Measurements from ENCODE around the gene NOSTRIN. TPM values are rescaled to one million over a fixed set of nuclear protein-coding genes. Genes with fewer than 3 reads are reported as not detected.

Gene NOSTRIN
- total RNA-seq, 5 donors from 2014 or later (not counting 1 experiment from before 2014, with no cell fraction given): 0.13 to 0.82 (median 0.45) TPM; not detected in 1

DNA sequence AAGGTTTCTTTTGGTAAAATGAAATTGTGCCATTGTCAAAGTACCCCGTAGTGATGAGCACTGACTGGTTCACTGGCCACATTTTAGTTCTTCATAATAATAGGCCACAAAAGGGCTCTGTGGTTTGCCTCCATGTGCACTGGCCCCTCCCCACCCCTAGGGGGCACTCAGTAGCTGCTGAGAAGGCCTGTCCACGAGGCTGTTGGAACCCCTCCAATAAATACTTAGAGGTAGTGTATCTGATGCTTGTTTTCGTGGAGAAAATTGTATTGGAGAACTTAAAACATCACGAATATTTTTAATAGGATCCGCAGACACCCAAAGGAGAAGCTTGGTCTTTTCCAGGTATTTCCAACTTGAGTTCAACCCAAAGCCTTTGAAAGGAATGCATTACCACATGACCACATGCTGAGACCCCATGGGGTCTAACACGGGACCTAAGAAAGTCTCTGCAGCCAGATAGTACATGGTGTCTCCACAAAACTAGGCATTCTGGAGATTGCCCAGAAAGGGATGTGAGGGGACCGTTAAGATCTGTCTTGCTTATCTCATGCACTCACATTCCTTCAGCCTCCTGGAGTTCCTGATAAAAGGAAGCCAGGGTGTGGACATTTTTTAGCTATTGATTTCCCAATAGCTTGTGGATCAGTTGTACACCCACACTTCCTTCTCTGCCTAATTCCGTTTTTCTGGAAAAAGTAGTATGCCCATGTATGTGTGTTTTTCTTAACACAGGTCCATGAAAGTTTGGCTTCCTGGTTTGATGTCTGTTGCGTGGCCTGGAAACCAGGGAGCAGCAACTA lies 28.5 kb upstream of the NOSTRIN start:
- DNase-seq: peak in 4 of 35 experiments; percentile 3 to 18 (median 10)
- Mint-ChIP-seq H3K4me3 (no peak overlapping the region), H3K36me3 (peaks cover 37% of the 10 kb centered on the region), H3K4me1 (no peaks in the 10 kb centered on the region), H3K9me3 (peaks cover 2 to 7% (median 4%) of the 10 kb centered on the region in 3 donors), H3K27me3 (no peaks in the 10 kb centered on the region), H3K27ac (no peak overlapping the region)
- WGBS (ENCODE audit: insufficient coverage): 100% methylated on average over 1 of the region's 9 CpGs
- Histone ChIP-seq H3K27me3 (replicated peaks in 1 of 2; ENCODE audit: control insufficient read depth in 2 of 2, extremely low read depth in 1 of 2, insufficient read depth in 2 of 2, low read length in 1 of 2) (no peaks in the 10 kb centered on the region), H3K27ac (ENCODE audit: low read length) (no peak overlapping the region), H3K4me1 (ENCODE audit: control insufficient read depth in 1 of 2, extremely low read depth in 1 of 2, insufficient read depth in 2 of 2, low read length in 2 of 2) (no peaks in the 10 kb centered on the region), H3K9me3 (no peaks in the 10 kb centered on the region), H3K36me3 (ENCODE audit: control insufficient read depth in 2 of 2, extremely low read depth in 1 of 2, insufficient read depth in 1 of 2, low read length in 1 of 2) (peaks cover 3 to 6% of the 10 kb centered on the region in 2 donors), H3K4me3 (ENCODE audit: control insufficient read depth in 1 of 2, extremely low read depth in 1 of 2, low read length in 1 of 2) (no peak overlapping the region)
- ATAC-seq (replicated peaks in 1 of 4): no peak
- POLR2A ChIA-PET: interaction anchor here in 1 of 2 donors (0.6 kb wide), 1 partner anchor 292 kb away, joined by 3 read pairs; no protein-coding TSS in a partner anchor
- CTCF ChIA-PET: interaction anchor here (0.5 to 1.0 kb wide), 3 partner anchors 18 to 361 kb away, joined by 3 to 4 read pairs (median 3); no protein-coding TSS in a partner anchor

DNA sequence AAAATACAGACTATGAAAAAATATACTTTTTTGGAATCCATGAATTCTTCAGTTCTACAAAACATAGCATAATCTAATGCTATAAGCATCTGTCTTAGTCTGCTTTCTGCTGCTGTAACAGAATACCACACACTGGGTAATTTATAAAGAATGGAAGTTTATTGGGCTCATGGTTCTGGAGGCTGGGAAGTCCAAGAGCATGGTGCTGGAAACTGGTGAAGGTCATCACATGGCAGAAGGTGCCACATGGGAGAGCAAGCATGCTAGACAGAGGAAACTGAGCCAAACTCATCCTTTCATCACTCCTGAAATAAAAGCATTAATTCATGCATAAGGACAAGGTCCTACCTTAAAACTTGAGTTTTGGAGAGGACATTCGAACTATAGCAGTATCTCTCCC lies 26.6 kb upstream of the NOSTRIN start:
- no CpG with 5 or more reads among the region's 1 CpG for WGBS (ENCODE audit: insufficient coverage)
- H3K36me3 Mint-ChIP-seq: peaks cover 23% of the 10 kb centered on the region
- no peak overlapping the region for H3K27ac Mint-ChIP-seq
- H3K4me3 ChIP-seq (ENCODE audit: control insufficient read depth in 1 of 2, extremely low read depth in 1 of 2, low read length in 1 of 2): no peak overlapping the region
- peaks cover 2 to 3% of the 10 kb centered on the region in 2 donors for H3K36me3 ChIP-seq (ENCODE audit: control insufficient read depth in 2 of 2, extremely low read depth in 1 of 2, insufficient read depth in 1 of 2, low read length in 1 of 2)
- H3K4me1 Mint-ChIP-seq: no peaks in the 10 kb centered on the region
- DNase-seq (no peak), ATAC-seq (replicated peaks in 1 of 4) (no peak)
- H3K27me3 Mint-ChIP-seq: no peaks in the 10 kb centered on the region
- H3K27me3 ChIP-seq (replicated peaks in 1 of 2; ENCODE audit: control insufficient read depth in 2 of 2, extremely low read depth in 1 of 2, insufficient read depth in 2 of 2, low read length in 1 of 2): no peaks in the 10 kb centered on the region
- no peaks in the 10 kb centered on the region for H3K9me3 ChIP-seq
- no peaks in the 10 kb centered on the region for H3K4me1 ChIP-seq (ENCODE audit: control insufficient read depth in 1 of 2, extremely low read depth in 1 of 2, insufficient read depth in 2 of 2, low read length in 2 of 2)
- H3K9me3 Mint-ChIP-seq: peaks cover 2 to 7% (median 4%) of the 10 kb centered on the region in 3 donors
- H3K4me3 Mint-ChIP-seq: no peak overlapping the region
- H3K27ac ChIP-seq (ENCODE audit: low read length): no peak overlapping the region
- ChIA-PET CTCF (no interaction called here), POLR2A (no interaction called here)

DNA sequence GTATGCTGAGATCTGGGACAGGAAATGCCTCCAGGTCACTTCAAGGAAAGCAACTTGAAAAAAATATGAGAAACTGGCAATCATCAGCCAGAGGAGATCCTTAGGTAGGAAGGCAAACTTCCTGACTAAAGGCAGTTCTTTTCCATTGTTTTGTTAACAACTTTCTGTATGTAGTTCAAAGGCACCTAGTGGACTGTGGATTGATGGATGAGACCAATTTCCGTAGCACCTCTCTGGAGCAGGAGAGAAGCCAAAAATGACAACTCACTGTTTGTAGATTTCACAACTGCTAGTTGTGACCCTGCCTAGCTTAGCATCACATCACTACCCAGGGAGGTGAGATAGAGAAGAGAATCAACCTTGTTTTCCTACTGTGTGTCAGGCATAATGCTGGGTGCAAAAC lies 21.8 kb upstream of the NOSTRIN start:
- ChIA-PET CTCF (no interaction called here), POLR2A (no interaction called here)
- H3K27me3 Mint-ChIP-seq: no peaks in the 10 kb centered on the region
- H3K36me3 ChIP-seq (ENCODE audit: control insufficient read depth in 2 of 2, extremely low read depth in 1 of 2, insufficient read depth in 1 of 2, low read length in 1 of 2): no peaks in the 10 kb centered on the region
- peaks cover 2% of the 10 kb centered on the region for H3K36me3 Mint-ChIP-seq
- H3K4me1 Mint-ChIP-seq: no peaks in the 10 kb centered on the region
- no peak overlapping the region for H3K4me3 ChIP-seq (ENCODE audit: control insufficient read depth in 1 of 2, extremely low read depth in 1 of 2, low read length in 1 of 2)
- WGBS (ENCODE audit: insufficient coverage): no CpG with 5 or more reads among the region's 1 CpG
- DNase-seq: no peak
- no peaks in the 10 kb centered on the region for H3K4me1 ChIP-seq (ENCODE audit: control insufficient read depth in 1 of 2, extremely low read depth in 1 of 2, insufficient read depth in 2 of 2, low read length in 2 of 2)
- H3K9me3 ChIP-seq: no peaks in the 10 kb centered on the region
- no peaks in the 10 kb centered on the region for H3K27me3 ChIP-seq (replicated peaks in 1 of 2; ENCODE audit: control insufficient read depth in 2 of 2, extremely low read depth in 1 of 2, insufficient read depth in 2 of 2, low read length in 1 of 2)
- H3K9me3 Mint-ChIP-seq: peaks cover 0 to 2% (median 0%) of the 10 kb centered on the region in 3 donors
- ATAC-seq (replicated peaks in 1 of 4): no peak
- H3K27ac Mint-ChIP-seq: no peak overlapping the region
- H3K4me3 Mint-ChIP-seq: no peak overlapping the region
- no peak overlapping the region for H3K27ac ChIP-seq (ENCODE audit: low read length)

DNA sequence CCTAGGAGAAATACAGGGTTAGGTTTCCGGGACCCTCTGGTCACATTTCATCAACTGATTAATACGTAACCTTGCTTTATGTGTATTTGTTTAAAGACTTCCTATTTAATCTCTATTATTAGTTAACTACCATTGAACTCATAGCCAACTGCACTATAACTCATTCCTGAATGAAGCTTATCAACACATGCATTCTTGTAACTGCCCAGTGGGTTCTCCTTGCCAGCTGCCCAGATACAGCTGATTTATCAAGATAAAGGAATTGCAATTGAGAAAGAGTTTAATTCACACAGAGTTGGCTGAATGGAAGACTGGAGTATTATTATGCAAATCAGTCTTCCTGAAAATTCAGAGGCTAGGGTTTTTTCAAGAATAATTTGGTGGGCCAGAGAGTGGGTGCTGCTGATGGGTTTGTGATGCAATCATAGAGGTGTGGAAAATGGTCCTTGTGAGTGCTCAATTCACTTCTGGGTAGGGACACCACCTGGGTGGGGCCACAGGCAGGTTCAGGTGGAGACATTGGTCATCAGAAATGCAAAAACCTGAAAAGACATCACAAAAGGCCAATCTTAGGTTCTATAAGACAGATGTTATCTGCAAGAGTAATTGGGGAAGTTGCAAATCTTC lies 21.1 kb upstream of the NOSTRIN start:
- H3K27me3 ChIP-seq (replicated peaks in 1 of 2; ENCODE audit: control insufficient read depth in 2 of 2, extremely low read depth in 1 of 2, insufficient read depth in 2 of 2, low read length in 1 of 2): no peaks in the 10 kb centered on the region
- no peaks in the 10 kb centered on the region for H3K9me3 Mint-ChIP-seq
- H3K4me1 ChIP-seq (ENCODE audit: control insufficient read depth in 1 of 2, extremely low read depth in 1 of 2, insufficient read depth in 2 of 2, low read length in 2 of 2): no peaks in the 10 kb centered on the region
- H3K4me3 ChIP-seq (ENCODE audit: control insufficient read depth in 1 of 2, extremely low read depth in 1 of 2, low read length in 1 of 2): no peak overlapping the region
- ATAC-seq (replicated peaks in 1 of 4) (no peak), DNase-seq (no peak)
- no peaks in the 10 kb centered on the region for H3K36me3 Mint-ChIP-seq
- no peak overlapping the region for H3K27ac ChIP-seq (ENCODE audit: low read length)
- H3K27me3 Mint-ChIP-seq: no peaks in the 10 kb centered on the region
- ChIA-PET CTCF (no interaction called here), POLR2A (no interaction called here)
- no peaks in the 10 kb centered on the region for H3K4me1 Mint-ChIP-seq
- H3K27ac Mint-ChIP-seq: no peak overlapping the region
- no peaks in the 10 kb centered on the region for H3K36me3 ChIP-seq (ENCODE audit: control insufficient read depth in 2 of 2, extremely low read depth in 1 of 2, insufficient read depth in 1 of 2, low read length in 1 of 2)
- no peak overlapping the region for H3K4me3 Mint-ChIP-seq
- no peaks in the 10 kb centered on the region for H3K9me3 ChIP-seq
- no CpG with 5 or more reads among the region's 2 CpGs for WGBS (ENCODE audit: insufficient coverage)

DNA sequence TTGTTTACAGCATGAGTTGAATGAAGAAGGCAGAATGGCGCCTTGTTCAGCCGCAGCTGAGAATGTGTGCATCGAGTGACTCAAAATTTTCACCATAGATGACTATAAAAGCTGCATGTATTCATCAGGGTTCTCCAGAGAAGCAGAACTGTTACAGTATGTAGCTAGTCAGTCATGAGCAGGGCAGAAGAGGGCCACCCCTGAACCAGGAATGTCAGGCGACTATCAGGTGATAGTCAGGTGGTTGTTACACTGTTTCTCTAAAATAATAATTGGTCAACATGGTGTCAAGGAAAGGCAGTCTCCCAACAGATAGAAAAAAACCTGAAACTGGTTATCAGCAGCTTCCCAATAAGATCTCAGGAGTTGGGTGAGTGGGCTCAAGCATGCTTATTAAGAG lies 20.2 kb upstream of the NOSTRIN start:
- no peak overlapping the region for H3K4me3 ChIP-seq (ENCODE audit: control insufficient read depth in 1 of 2, extremely low read depth in 1 of 2, low read length in 1 of 2)
- Mint-ChIP-seq H3K9me3 (no peaks in the 10 kb centered on the region), H3K27me3 (no peaks in the 10 kb centered on the region), H3K4me3 (no peak overlapping the region), H3K27ac (no peak overlapping the region), H3K4me1 (no peaks in the 10 kb centered on the region), H3K36me3 (no peaks in the 10 kb centered on the region)
- H3K27me3 ChIP-seq (replicated peaks in 1 of 2; ENCODE audit: control insufficient read depth in 2 of 2, extremely low read depth in 1 of 2, insufficient read depth in 2 of 2, low read length in 1 of 2): no peaks in the 10 kb centered on the region
- WGBS (ENCODE audit: insufficient coverage): 80% methylated on average over 1 of the region's 4 CpGs
- ChIA-PET POLR2A (no interaction called here), CTCF (no interaction called here)
- no peaks in the 10 kb centered on the region for H3K9me3 ChIP-seq
- DNase-seq (no peak), ATAC-seq (replicated peaks in 1 of 4) (no peak)
- no peaks in the 10 kb centered on the region for H3K4me1 ChIP-seq (ENCODE audit: control insufficient read depth in 1 of 2, extremely low read depth in 1 of 2, insufficient read depth in 2 of 2, low read length in 2 of 2)
- H3K27ac ChIP-seq (ENCODE audit: low read length): no peak overlapping the region
- no peaks in the 10 kb centered on the region for H3K36me3 ChIP-seq (ENCODE audit: control insufficient read depth in 2 of 2, extremely low read depth in 1 of 2, insufficient read depth in 1 of 2, low read length in 1 of 2)

DNA sequence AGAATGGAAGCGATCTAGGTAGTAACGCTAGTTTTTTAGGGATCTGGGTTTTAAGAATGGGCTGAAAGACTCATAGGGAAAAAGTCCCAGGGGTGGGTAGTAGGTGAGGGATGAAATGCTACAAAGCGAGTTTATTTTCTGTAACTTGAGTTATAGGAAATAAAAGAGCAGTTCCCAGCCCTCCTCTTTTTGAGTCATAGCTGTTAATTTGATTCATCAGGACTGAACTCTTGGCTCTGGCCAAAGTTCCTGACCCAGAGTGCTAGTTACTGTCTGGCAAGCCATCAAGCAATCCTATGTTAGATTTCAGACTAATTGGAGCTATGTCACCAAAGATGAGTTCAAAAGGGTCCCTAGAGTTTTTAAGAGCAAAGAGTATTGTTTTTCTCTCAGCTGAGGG lies 17.4 kb upstream of the NOSTRIN start:
- CTCF ChIA-PET: no interaction called here
- Histone ChIP-seq H3K27ac (ENCODE audit: low read length) (no peak overlapping the region), H3K4me3 (ENCODE audit: control insufficient read depth in 1 of 2, extremely low read depth in 1 of 2, low read length in 1 of 2) (no peak overlapping the region), H3K4me1 (ENCODE audit: control insufficient read depth in 1 of 2, extremely low read depth in 1 of 2, insufficient read depth in 2 of 2, low read length in 2 of 2) (no peaks in the 10 kb centered on the region), H3K9me3 (no peaks in the 10 kb centered on the region), H3K27me3 (replicated peaks in 1 of 2; ENCODE audit: control insufficient read depth in 2 of 2, extremely low read depth in 1 of 2, insufficient read depth in 2 of 2, low read length in 1 of 2) (no peaks in the 10 kb centered on the region), H3K36me3 (ENCODE audit: control insufficient read depth in 2 of 2, extremely low read depth in 1 of 2, insufficient read depth in 1 of 2, low read length in 1 of 2) (no peaks in the 10 kb centered on the region)
- DNase-seq: no peak
- no peaks in the 10 kb centered on the region for H3K4me1 Mint-ChIP-seq
- ATAC-seq (replicated peaks in 1 of 4): no peak
- no peak overlapping the region for H3K4me3 Mint-ChIP-seq
- POLR2A ChIA-PET: no interaction called here
- H3K36me3 Mint-ChIP-seq: no peaks in the 10 kb centered on the region
- WGBS (ENCODE audit: insufficient coverage): 57% methylated on average over 1 of the region's 3 CpGs
- H3K27ac Mint-ChIP-seq: no peak overlapping the region
- H3K9me3 Mint-ChIP-seq: no peaks in the 10 kb centered on the region
- no peaks in the 10 kb centered on the region for H3K27me3 Mint-ChIP-seq
